Esophagus muscularis mucosa (tissue), 4 donors: ENCODE results near the gene DSCAML1.

ENCODE experiments used
- EP300 ChIP-seq: sonication (generic); formaldehyde crosslinking; IDR thresholded peaks from one replicate; pipeline ENCODE4 v1.6.1; 2017; ENCODE audit warnings: antibody characterized with exemption
- POLR2A ChIP-seq: fragments of 450-650 bp; IDR thresholded peaks from one replicate; pipeline ENCODE4 v1.6.1; 2017; ENCODE audit warnings: antibody characterized with exemption, moderate library complexity, mild to moderate bottlenecking, low read depth
- POLR2AphosphoS5 ChIP-seq, 2 donors: sonication (generic); formaldehyde crosslinking; IDR thresholded peaks; one replicate each; pipeline ENCODE4 v1.6.1; 2017; ENCODE audit warnings: antibody characterized with exemption in 2 of 2
- TF ChIP-seq, protein P1 (sequence below), 3 experiments: fragments of 200-600 bp in 2 of 3; fragments of 450-650 bp in 1 of 3; sonication (generic) in 2 of 3; IDR thresholded peaks; one replicate each; pipeline ENCODE4 v1.5.1; 2017 to 2019; ENCODE audit warnings: antibody characterized with exemption in 3 of 3, mild to moderate bottlenecking in 2 of 3, moderate library complexity in 1 of 3

- TF ChIP-seq, protein P1, sequence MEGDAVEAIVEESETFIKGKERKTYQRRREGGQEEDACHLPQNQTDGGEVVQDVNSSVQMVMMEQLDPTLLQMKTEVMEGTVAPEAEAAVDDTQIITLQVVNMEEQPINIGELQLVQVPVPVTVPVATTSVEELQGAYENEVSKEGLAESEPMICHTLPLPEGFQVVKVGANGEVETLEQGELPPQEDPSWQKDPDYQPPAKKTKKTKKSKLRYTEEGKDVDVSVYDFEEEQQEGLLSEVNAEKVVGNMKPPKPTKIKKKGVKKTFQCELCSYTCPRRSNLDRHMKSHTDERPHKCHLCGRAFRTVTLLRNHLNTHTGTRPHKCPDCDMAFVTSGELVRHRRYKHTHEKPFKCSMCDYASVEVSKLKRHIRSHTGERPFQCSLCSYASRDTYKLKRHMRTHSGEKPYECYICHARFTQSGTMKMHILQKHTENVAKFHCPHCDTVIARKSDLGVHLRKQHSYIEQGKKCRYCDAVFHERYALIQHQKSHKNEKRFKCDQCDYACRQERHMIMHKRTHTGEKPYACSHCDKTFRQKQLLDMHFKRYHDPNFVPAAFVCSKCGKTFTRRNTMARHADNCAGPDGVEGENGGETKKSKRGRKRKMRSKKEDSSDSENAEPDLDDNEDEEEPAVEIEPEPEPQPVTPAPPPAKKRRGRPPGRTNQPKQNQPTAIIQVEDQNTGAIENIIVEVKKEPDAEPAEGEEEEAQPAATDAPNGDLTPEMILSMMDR (IDR thresholded peaks at IDR 0.05), result no peak
- TF ChIP-seq POLR2A (no peak), POLR2AphosphoS5 (IDR thresholded peaks at IDR 0.05) (no peak), EP300 (no peak)
Observed at GRCh38 chr11:117815262-117815803, 18.3 kb upstream of the DSCAML1 start.
